Transverse colon (tissue), 4 donors: ENCODE measurements around the gene SYT2.

Experiments
- CTCF ChIP-seq, 5 experiments: fragments of 200-600 bp in 3 of 5; fragments of 450-650 bp in 2 of 5; sonication (generic) in 3 of 5; IDR thresholded peaks; 1 replicate in 2 of 5; 2 replicates in 3 of 5; pipeline ENCODE4 v1.5.1; 2016 to 2017; ENCODE audit warnings: antibody characterized with exemption in 5 of 5, inconsistent platforms in 3 of 5, mild to moderate bottlenecking in 2 of 5, moderate library complexity in 1 of 5
- EP300 ChIP-seq: sonication (generic); formaldehyde crosslinking; IDR thresholded peaks from one replicate; pipeline ENCODE4 v1.6.1; 2017; ENCODE audit warnings: antibody characterized with exemption, low read depth
- POLR2AphosphoS5 ChIP-seq, 3 donors: sonication (generic); formaldehyde crosslinking; IDR thresholded peaks; one replicate each; pipeline ENCODE4 v1.6.1; 2016; ENCODE audit warnings: antibody characterized with exemption in 3 of 3

- TF ChIP-seq CTCF (IDR thresholded peaks at IDR 0.05) (peak in 2 of 5 experiments; percentile 7 to 19), EP300 (no peak), POLR2AphosphoS5 (IDR thresholded peaks at IDR 0.05) (no peak)
Measured at GRCh38 chr1:202561726-202562443, 148.4 kb downstream of the SYT2 start.
